K562 (cell line): Measurements from ENCODE around the gene TYW5. TPM values are rescaled to one million over a fixed set of nuclear protein-coding genes. Genes with fewer than 3 reads are reported as not detected.

Experiments used
- ATAC-seq: fragments of 200-7000 bp; cut with Tn5 transposase; 3 replicates; pipeline ENCODE4 v1.9.1; 2020; ENCODE audit warnings: moderate library complexity
- BruUV-seq: library from RNA; stranded (reverse); fragments of 400-500 nt; replicated peaks from 2 replicates; lab custom pipeline; 2021; lab: Mats Ljungman, UMichigan
- CTCF ChIA-PET: fragments of 300-600 bp; formaldehyde crosslinking; extraction: SDS; loops from one replicate; lab custom pipeline; 2021; ENCODE audit warnings: low intra/inter-chr PET ratio; lab: Yijun Ruan, JAX
- POLR2A ChIA-PET: fragments of 300-600, 350-650 bp; sonication (Branson Sonifier 250); formaldehyde crosslinking; extraction: SDS; loops from one replicate; lab custom pipeline; 2021; ENCODE audit warnings: antibody characterized with exemption, inconsistent platforms; lab: Yijun Ruan, JAX
- DNase-seq, 4 experiments: peaks; one replicate each; pipeline versions ENCODE4 v3.0.0 to v3.0.0-alpha.2; 2011 to 2018; ENCODE audit warnings: low spot score in 3 of 4, mixed read lengths in 3 of 4; ENCODE audit errors: extremely low read depth in 1 of 4
- FAIRE-seq: peaks from 2 replicates; lab custom pipeline; 2011; peaks lifted over from hg19 to GRCh38; lab: Jason Lieb, UNC
- H2AFZ ChIP-seq: 2 replicates; pipeline ENCODE4 v1.6.0; 2011; ENCODE audit warnings: low read depth, low read length, control low read depth, inconsistent platforms
- H3K27ac ChIP-seq: fragments of 200-600 bp; 3 replicates; pipeline ENCODE4 v1.8.0; 2011; ENCODE audit warnings: low read depth, mild to moderate bottlenecking, control low read depth, inconsistent platforms, low read length, moderate library complexity, mixed read lengths; ENCODE audit errors: extremely low read depth
- H3K27me3 ChIP-seq, 2 experiments: fragments of 300-600 bp in 1 of 2; 2 replicates in 1 of 2; 3 replicates in 1 of 2; pipeline versions ENCODE4 v1.6.0 to v1.8.0; 2011; ENCODE audit warnings: inconsistent platforms in 2 of 2, low read length in 2 of 2, mild to moderate bottlenecking in 1 of 2, mixed read lengths in 1 of 2, moderate library complexity in 1 of 2; ENCODE audit not compliant: control insufficient read depth in 2 of 2, insufficient read depth in 2 of 2
- H3K36me3 ChIP-seq: fragments of 300-600 bp; 3 replicates; pipeline ENCODE4 v1.8.0; 2011; ENCODE audit warnings: mild to moderate bottlenecking, low read length, inconsistent platforms; ENCODE audit not compliant: control insufficient read depth, insufficient read depth
- H3K4me1 ChIP-seq, 2 experiments: fragments of 200-600 bp in 1 of 2; replicated peaks in 1 of 2; 2 replicates in 1 of 2; 3 replicates in 1 of 2; pipeline versions ENCODE4 v1.5.1 to v1.8.0; 2011; ENCODE audit warnings: inconsistent platforms in 2 of 2, low read length in 2 of 2, mild to moderate bottlenecking in 1 of 2, mixed read lengths in 1 of 2, moderate library complexity in 1 of 2; ENCODE audit not compliant: control insufficient read depth in 2 of 2, insufficient read depth in 2 of 2
- H3K4me2 ChIP-seq: 2 replicates; pipeline ENCODE4 v1.6.1; 2011; ENCODE audit warnings: low read length, control low read depth, inconsistent platforms, mixed read lengths; ENCODE audit not compliant: insufficient read depth
- H3K4me3 ChIP-seq: fragments of 200-600 bp; sonication (generic), shearing (Covaris generic); 2 replicates; pipeline ENCODE4 v1.5.1; 2016; ENCODE audit warnings: control low read depth, inconsistent platforms
- H3K79me2 ChIP-seq: fragments of 200-600 bp; 3 replicates; pipeline ENCODE4 v1.8.0; 2011; ENCODE audit warnings: low read length, inconsistent platforms; ENCODE audit not compliant: control insufficient read depth, insufficient read depth
- H3K9ac ChIP-seq, 2 experiments: 2 replicates each; pipeline versions ENCODE4 v1.6.0 to v1.6.1; 2011; ENCODE audit warnings: low read depth in 2 of 2, low read length in 2 of 2, control low read depth in 1 of 2, inconsistent platforms in 1 of 2, mild to moderate bottlenecking in 1 of 2, mixed read lengths in 1 of 2; ENCODE audit not compliant: insufficient read depth in 1 of 2
- H3K9me1 ChIP-seq: one replicate; pipeline ENCODE4 v1.6.0; 2011; ENCODE audit warnings: inconsistent platforms, mild to moderate bottlenecking, low read length, moderate library complexity; ENCODE audit not compliant: control insufficient read depth, insufficient read depth
- H3K9me3 ChIP-seq: replicated peaks from 2 replicates; pipeline ENCODE4 v1.5.1; 2011; ENCODE audit warnings: low read depth, low read length, inconsistent platforms; ENCODE audit not compliant: control insufficient read depth, insufficient read depth
- H4K20me1 ChIP-seq: replicated peaks from 2 replicates; pipeline ENCODE4 v1.6.1; 2011; ENCODE audit warnings: low read length, inconsistent platforms, mixed read lengths; ENCODE audit not compliant: control insufficient read depth, insufficient read depth
- ARID2 ChIP-seq: fragments of 450-650 bp; IDR thresholded peaks from 2 replicates; pipeline ENCODE4 v1.6.1; 2017; ENCODE audit warnings: antibody characterized with exemption, mild to moderate bottlenecking
- CBFB ChIP-seq: sonication (generic); formaldehyde crosslinking; IDR thresholded peaks from 2 replicates; pipeline ENCODE4 v1.4.0; 2020; ENCODE audit warnings: mild to moderate bottlenecking, missing genetic modification reagents
- CC2D1A ChIP-seq: fragments of 450-650 bp; IDR thresholded peaks from 2 replicates; pipeline ENCODE4 v1.6.1; 2017; ENCODE audit warnings: mild to moderate bottlenecking
- ERF ChIP-seq: fragments of 450-650 bp; formaldehyde crosslinking; IDR thresholded peaks from 2 replicates; pipeline ENCODE4 v1.4.0; 2020; ENCODE audit warnings: mild to moderate bottlenecking, mixed read lengths
- ESRRA ChIP-seq: fragments of 450-650 bp; IDR thresholded peaks from 2 replicates; pipeline ENCODE4 v1.6.1; 2014; ENCODE audit warnings: low read depth, mild to moderate bottlenecking, moderate library complexity, borderline replicate concordance
- ETS2 ChIP-seq: IDR thresholded peaks from 2 replicates; pipeline ENCODE4 v1.6.1; 2016; ENCODE audit warnings: borderline replicate concordance, missing genetic modification characterization, mild to moderate bottlenecking, moderate library complexity, missing compliant biosample characterization; ENCODE audit not compliant: poor library complexity, severe bottlenecking
- FOSL1 ChIP-seq: fragments of 200-800 bp; sonication (Bioruptor generic); conservative IDR thresholded peaks from 2 replicates; pipeline ENCODE4 v1.6.1; 2016; ENCODE audit warnings: missing genetic modification characterization, missing compliant biosample characterization
- FOXP1 ChIP-seq: sonication (generic); formaldehyde crosslinking; IDR thresholded peaks from 2 replicates; pipeline ENCODE4 v1.8.0; 2022; ENCODE audit warnings: mild to moderate bottlenecking, missing genetic modification reagents
- HMGN3 ChIP-seq: IDR thresholded peaks from 2 replicates; pipeline ENCODE4 v1.6.1; 2011; ENCODE audit warnings: borderline replicate concordance, low read depth, mild to moderate bottlenecking, mixed read lengths, low read length; ENCODE audit not compliant: insufficient read length; ENCODE audit errors: extremely low read depth
- HNRNPLL ChIP-seq: fragments of 200-400 bp; formaldehyde crosslinking; IDR thresholded peaks from 2 replicates; pipeline ENCODE4 v1.6.1; 2017; ENCODE audit warnings: low read length, low read depth, mild to moderate bottlenecking; ENCODE audit not compliant: poor library complexity, severe bottlenecking
- L3MBTL2 ChIP-seq: fragments of 450-650 bp; IDR thresholded peaks from 2 replicates; pipeline ENCODE4 v1.6.1; 2016; ENCODE audit warnings: mild to moderate bottlenecking, moderate library complexity
- MED1 ChIP-seq: sonication (generic); formaldehyde crosslinking; IDR thresholded peaks from 2 replicates; pipeline ENCODE4 v1.8.1; 2023; ENCODE audit warnings: missing genetic modification reagents, borderline replicate concordance
- NONO ChIP-seq, 2 experiments: fragments of 200-400 bp in 1 of 2; fragments of 450-650 bp in 1 of 2; formaldehyde crosslinking in 1 of 2; IDR thresholded peaks; 2 replicates each; pipeline ENCODE4 v1.6.1; 2017; ENCODE audit warnings: low read depth in 2 of 2, mild to moderate bottlenecking in 2 of 2, moderate library complexity in 2 of 2, low read length in 1 of 2
- RBM34 ChIP-seq: fragments of 200-400 bp; formaldehyde crosslinking; IDR thresholded peaks from 2 replicates; pipeline ENCODE4 v1.6.1; 2018; ENCODE audit warnings: low read length, borderline replicate concordance; ENCODE audit not compliant: insufficient read depth
- SUPT5H ChIP-seq: fragments of 450-650 bp; IDR thresholded peaks from 2 replicates; pipeline ENCODE4 v1.6.1; 2016
- TBP ChIP-seq: optimal IDR thresholded peaks from 2 replicates; pipeline ENCODE3; 2011; ENCODE audit warnings: low read depth, low read length, improper control_type of control experiment
- ZBTB1 ChIP-seq: sonication (generic); formaldehyde crosslinking; IDR thresholded peaks from 2 replicates; pipeline ENCODE4 v1.8.1; 2023; ENCODE audit warnings: missing genetic modification reagents, low read depth, mild to moderate bottlenecking, borderline replicate concordance
- ZBTB12 ChIP-seq: fragments of 250-450 bp; sonication (Bioruptor Pico); IDR thresholded peaks from 2 replicates; pipeline ENCODE4 v1.4.0; 2020
- WGBS: fragments of 100-300 bp; shearing (Covaris generic); methylation state at CpG from one replicate; pipeline ENCODE4 v1.1.6; 2016; ENCODE audit warnings: low coverage, mixed read lengths; ENCODE audit not compliant: insufficient coverage; ENCODE audit errors: missing lambda C conversion rate; 5-methylcytosine and 5-hydroxymethylcytosine counted together
- in situ Hi-C: fragments of 300-500 bp; cut with MboI; formaldehyde crosslinking; loops from 4 replicates; pipeline ENCODE4 v1.15.0; 2018; ENCODE audit warnings: inconsistent platforms, mixed read lengths
- intact Hi-C: fragments of 100-400 bp; cut with micrococcal nuclease; formaldehyde crosslinking; loops from 2 replicates; pipeline ENCODE4 v1.14.2; 2022
- polyA plus RNA-seq, 8 experiments: library from polyadenylated mRNA; depleted of rRNA in 4 of 8; stranded (reverse) in 5 of 8; unstranded in 3 of 8; fragments of >200 nt; fragmentation: Nextera tagmentation in 2 of 8; fragmentation: Illumina TruSeq in 1 of 8; extraction: Ambion mirVana in 2 of 8; extraction: Trizol in 1 of 8; gene quantifications; 2 replicates each; pipeline versions ENCODE4 v1.2.1 to v1.2.3, GENCODE V29; 2011 to 2014; ENCODE audit warnings: inconsistent platforms in 1 of 8, missing spikeins in 1 of 8
- total RNA-seq, 7 experiments: library from RNA; depleted of rRNA in 6 of 7; stranded (reverse); fragments of >200 nt in 6 of 7; fragmentation: Illumina TruSeq in 2 of 7; extraction: Trizol in 2 of 7; gene quantifications; 2 replicates each; pipeline versions ENCODE4 v1.2.1 to v1.2.3, GENCODE V29; 2011 to 2021; ENCODE audit warnings: low replicate concordance in 1 of 7
- TF ChIP-seq, protein P1 (sequence below): fragments of 250-450 bp; sonication (Bioruptor Pico); IDR thresholded peaks from 2 replicates; pipeline ENCODE4 v1.5.1; 2021; ENCODE audit warnings: mild to moderate bottlenecking

Gene TYW5
- total and polyA plus RNA-seq, 9 of the 15 experiments (the other 6 are each of a cell fraction or from before 2014, with no cell fraction given): 3.6 to 7.7 (median 4.6) TPM

DNA sequence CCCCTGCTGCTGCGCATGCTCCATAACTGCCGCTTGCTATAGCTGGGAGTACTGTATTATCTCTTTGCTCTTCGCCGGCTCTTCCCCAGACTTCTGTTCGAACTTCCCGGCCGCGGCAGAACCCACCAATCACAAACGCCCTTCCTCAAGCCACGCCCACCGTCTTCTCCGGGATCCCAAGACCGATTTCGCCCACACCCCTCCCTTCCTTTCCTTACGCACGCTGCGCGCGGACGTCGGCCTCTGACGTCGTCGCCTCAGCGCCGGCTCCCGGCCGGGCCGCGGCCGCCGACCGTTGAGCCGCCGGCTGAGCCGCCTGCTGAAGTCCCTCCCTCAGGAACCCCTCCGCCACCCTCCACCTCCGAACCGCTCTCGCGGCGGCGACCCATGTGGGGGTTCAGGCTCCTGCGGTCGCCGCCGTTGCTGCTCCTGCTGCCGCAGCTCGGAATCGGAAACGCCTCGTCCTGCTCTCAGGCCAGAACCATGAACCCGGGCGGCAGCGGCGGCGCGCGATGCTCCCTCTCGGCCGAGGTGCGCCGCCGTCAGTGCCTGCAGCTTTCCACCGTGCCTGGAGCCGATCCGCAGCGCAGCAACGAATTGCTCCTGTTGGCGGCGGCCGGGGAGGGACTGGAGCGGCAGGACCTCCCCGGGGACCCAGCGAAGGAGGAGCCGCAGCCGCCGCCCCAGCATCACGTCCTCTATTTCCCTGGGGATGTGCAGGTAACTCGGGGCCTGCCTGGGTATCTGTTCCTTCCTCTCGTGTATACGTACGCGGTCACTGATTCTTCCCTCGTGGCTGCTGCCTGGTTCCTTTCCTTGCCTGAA is 44.0 kb downstream of the TYW5 start, which contains the start of gene C2orf69:
C2orf69 (plus strand) TSS at position 242 of the 825 bp plus-strand sequence; CDS start at position 388, 146 bp downstream.
- H3K36me3 ChIP-seq: peaks cover 25% of the 10 kb centered on the region; the same call in 2 of the 3 replicates
- peak within 1 kb of the TSS; percentile 91 to 99 for H3K9ac ChIP-seq
- intact Hi-C loops: no loop called here
- peak within 1 kb of the TSS; percentile 90 for H3K4me3 ChIP-seq
- H3K79me2 ChIP-seq: peaks cover 46% of the 10 kb centered on the region
- peak within 1 kb of the TSS; percentile 96 for H3K4me2 ChIP-seq
- peak; percentile 99 for FAIRE-seq
- peak within 1 kb of the TSS; percentile 97 for H2AFZ ChIP-seq
- in situ Hi-C loops: no loop called here
- peak; percentile 87 to 97 (median 91) for DNase-seq
- H3K4me1 ChIP-seq: peaks cover 3 to 10% of the 10 kb centered on the region in 2 experiments; a peak in 3 of 5 replicates
- peak; percentile 93 for ATAC-seq
- under 1% methylated on average over 35 of the region's 85 CpGs for WGBS
- H3K9me1 ChIP-seq: no peaks in the 10 kb centered on the region
- peaks cover 12% of the 10 kb centered on the region for H3K9me3 ChIP-seq
- H4K20me1 ChIP-seq: no peaks in the 10 kb centered on the region
- ChIA-PET POLR2A (interaction anchor here (0.7 to 1.5 kb wide), 2 partner anchors 12 to 14 kb away, joined by 3 to 10 read pairs; no protein-coding TSS in a partner anchor), CTCF (no interaction called here)
- BruUV-seq: no TSS peak
- no peaks in the 10 kb centered on the region for H3K27me3 ChIP-seq
- H3K27ac ChIP-seq: peak within 1 kb of the TSS; percentile 95
- TF ChIP-seq, protein P1, sequence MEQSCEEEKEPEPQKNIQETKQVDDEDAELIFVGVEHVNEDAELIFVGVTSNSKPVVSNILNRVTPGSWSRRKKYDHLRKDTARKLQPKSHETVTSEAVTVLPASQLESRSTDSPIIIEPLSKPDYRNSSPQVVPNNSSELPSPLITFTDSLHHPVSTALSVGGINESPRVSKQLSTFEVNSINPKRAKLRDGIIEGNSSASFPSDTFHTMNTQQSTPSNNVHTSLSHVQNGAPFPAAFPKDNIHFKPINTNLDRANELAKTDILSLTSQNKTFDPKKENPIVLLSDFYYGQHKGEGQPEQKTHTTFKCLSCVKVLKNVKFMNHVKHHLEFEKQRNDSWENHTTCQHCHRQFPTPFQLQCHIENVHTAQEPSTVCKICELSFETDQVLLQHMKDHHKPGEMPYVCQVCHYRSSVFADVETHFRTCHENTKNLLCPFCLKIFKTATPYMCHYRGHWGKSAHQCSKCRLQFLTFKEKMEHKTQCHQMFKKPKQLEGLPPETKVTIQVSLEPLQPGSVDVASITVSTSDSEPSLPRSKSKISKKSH: no peak
- TF ChIP-seq HMGN3 (peak; percentile 87), FOSL1 (tag) (0 out of 2 replicates have a peak, but pooled peaks have one; percentile 41), CBFB (0 out of 2 replicates have a peak, but pooled peaks have one; percentile 30), CC2D1A (peak; percentile 98), ZBTB12 (CRISPR knock-in tag) (peak; percentile 84), MED1 (CRISPR knock-in tag) (no peak), NONO (IDR thresholded peaks at IDR 0.05; ENCODE audit: low read depth in 2 of 2, low read length in 1 of 2) (peak in 1 of 2 experiments; percentile 59; a peak in 2 of 4 replicates), ETS2 (no peak), ERF (0 out of 2 replicates have a peak, but pooled peaks have one; percentile 37), ARID2 (no peak), RBM34 (0 out of 2 replicates have a peak, but pooled peaks have one; percentile 38), HNRNPLL (peak; percentile 92), SUPT5H (peak; percentile 83), TBP (peak; percentile 38), ESRRA (peak; percentile 44; the same call in 1 of the 2 replicates), L3MBTL2 (peak; percentile 69), FOXP1 (CRISPR knock-in tag) (0 out of 2 replicates have a peak, but pooled peaks have one; percentile 28), ZBTB1 (peak; percentile 87)
